Stimulated activated CD4-positive, alpha-beta T cell treated with anti-CD3 and anti-CD28 coated beads, Interleukin-2, amount 100 ng/mL, for 48 hours (primary cell): ENCODE data around the gene FBXO17.
A peak's percentile ranks its signal among the peaks of the same experiment; 100 is the strongest.
"Not testable (repeated sequence)": the region's sequence is repeated elsewhere in the genome, so short reads cannot be mapped to it uniquely, and the experiment has no call there.

ENCODE experiments used
- DNase-seq, 2 donors: peaks; one replicate each; pipeline ENCODE4 v3.0.0-alpha.2; 2020

FBXO17 gene

GRCh38 chr19:38979812-38980211 lies 4.3 kb upstream of the FBXO17 start:
- DNase-seq, result no peak

DNA sequence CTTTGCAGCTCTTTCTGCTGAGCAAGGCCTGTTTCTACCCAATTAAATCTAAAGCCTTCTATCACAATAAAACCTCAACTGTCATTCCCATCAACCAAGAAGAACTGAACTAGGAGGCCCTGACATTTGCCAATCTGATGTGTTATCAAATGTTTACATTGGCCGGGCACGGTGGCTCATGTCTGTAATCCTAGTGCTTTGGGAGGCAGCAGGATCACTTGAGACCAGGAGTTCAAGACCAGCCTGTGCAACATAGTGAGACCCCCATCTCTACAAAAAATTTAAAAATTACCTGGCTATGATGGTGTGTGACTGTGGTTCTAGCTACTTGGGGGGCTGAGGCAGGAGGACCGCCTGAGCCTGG lies 2.8 kb upstream of the FBXO17 start:
- DNase-seq, result no peak

- DNase-seq, result peak; percentile 48 to 52
Measured at GRCh38 chr19:38977445-38978325, 2.1 kb upstream of the FBXO17 start.

DNA sequence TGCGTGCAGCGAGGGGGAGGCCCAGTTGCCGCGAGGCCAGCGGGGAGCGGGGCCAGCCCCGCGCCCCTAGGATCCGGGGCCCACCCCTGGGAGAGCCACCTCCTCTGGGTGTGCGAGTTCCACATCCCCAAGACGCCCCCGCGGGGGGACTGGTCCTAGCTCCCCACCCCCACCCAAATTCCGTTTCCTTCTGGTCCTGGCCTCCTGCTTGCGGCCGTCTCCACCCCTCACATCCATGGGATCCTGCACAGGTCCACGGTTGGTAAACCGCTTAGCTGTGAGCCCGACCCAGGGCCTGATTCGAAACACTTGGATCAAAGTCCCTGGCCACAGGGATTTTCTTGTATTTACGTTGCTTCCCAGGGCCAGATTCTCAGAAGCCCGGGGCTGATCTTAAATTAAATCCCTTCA lies 324 bp upstream of the FBXO17 start:
- DNase-seq, result no peak

- no peak for DNase-seq
Measured at GRCh38 chr19:38974624-38975213, 823 bp downstream of the FBXO17 start.

DNA sequence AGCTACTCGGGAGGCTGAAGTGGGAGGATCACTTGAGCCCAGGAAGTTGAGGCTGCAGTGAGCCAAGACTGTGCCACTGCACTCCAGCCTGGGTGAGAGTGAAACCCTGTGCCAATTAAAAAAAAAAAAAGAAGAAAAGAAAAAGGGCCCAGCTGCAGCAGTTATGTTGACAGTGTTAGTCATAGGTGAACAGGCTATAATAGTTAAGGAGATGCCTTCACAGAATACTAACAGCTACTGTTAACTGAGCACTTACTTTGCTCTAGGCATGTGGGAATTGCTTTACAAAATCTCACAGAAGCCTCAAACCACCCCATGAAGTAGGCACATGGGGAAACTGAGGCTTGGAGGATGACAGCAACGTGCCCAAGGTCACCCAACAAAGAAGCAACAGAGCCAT lies 3.9 kb downstream of the FBXO17 start:
- DNase-seq, result no peak

GRCh38 chr19:38970664-38971532 lies 4.6 kb downstream of the FBXO17 start:
- DNase-seq, result no peak

- DNase-seq, result not testable (repeated sequence)
Measured at GRCh38 chr19:38966149-38966548, 9.4 kb downstream of the FBXO17 start.

DNA sequence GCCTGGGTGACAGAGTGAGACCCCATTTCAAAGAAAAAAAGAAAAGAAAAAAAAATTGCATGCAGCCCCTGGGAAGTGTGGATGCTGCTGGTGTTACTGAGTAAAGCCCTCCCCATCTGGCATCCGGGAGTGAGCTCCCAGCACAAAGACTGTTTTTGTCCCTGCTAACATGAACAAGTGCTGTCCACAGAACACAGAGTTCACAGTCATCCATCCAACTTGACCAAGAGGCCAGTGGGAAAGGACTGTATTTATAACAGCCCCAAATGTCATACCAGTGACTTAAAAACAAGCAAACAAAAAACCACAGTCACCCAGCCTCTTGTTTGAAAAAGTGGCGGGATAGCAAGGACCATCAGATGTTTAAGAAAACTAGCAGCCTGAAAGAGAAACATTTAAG lies 10.8 kb downstream of the FBXO17 start:
- DNase-seq, result no peak

DNA sequence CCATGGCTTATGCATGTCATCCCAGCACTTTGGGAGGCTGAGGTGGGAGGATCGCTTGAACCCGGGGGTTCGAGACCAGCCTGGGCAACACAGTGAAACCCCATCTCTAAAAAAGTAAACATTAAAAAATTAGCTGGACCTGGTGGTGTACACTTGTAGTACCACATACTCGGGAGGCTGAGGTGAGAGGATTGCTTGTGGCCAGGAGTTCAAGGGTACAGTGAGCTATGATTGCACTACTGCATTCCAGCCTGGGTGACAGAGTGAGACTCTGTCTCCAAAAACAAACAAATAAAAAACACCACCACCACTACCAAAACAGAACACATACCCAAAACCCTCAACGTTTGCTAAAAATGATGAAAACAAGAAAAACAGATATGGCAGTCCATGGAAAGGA lies 15.9 kb downstream of the FBXO17 start:
- DNase-seq, result no peak

- no peak for DNase-seq
Measured at GRCh38 chr19:38958301-38958700, 17.2 kb downstream of the FBXO17 start.

DNA sequence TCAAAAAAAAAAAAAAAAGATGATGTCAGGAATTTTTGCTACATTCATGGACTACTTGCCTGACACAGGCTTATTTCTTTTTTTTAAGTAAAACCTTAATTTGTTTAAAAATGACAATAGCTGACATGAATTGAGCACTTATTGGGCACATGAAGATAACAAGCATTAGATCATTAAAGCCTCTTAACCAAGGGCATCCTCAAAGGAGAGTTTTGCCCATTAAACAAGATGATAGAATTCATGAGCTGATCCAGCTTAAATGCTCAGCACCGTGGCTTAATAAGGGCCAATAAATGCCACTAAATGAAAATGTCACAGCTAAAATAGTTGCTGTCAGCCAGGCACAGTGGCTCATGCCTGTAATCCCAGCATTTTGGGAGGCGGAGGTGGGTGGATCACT lies 19.3 kb downstream of the FBXO17 start:
- DNase-seq, result no peak

DNA sequence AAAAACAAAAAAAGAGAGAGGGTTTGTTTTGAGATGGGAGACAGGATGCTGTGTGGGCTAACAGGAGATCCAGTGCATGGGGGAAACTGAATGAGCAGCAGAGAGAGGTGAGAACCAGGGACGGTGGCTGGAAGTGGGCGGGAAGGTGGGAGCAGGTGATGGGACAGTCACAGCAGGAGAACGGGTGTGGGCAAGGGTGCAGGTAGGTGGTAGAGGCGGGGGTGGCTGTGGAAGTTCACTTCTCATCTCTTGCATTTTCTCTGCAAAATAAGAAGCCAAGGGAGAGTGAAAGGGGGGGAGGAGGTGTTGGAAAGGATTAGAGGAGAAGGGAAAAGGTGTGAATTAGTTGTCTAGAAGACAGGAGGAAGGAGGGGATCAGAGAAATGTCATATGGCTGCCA lies 21.9 kb downstream of the FBXO17 start:
- DNase-seq, result no peak

- no peak for DNase-seq
Measured at GRCh38 chr19:38952395-38953165, 23.0 kb downstream of the FBXO17 start.

DNA sequence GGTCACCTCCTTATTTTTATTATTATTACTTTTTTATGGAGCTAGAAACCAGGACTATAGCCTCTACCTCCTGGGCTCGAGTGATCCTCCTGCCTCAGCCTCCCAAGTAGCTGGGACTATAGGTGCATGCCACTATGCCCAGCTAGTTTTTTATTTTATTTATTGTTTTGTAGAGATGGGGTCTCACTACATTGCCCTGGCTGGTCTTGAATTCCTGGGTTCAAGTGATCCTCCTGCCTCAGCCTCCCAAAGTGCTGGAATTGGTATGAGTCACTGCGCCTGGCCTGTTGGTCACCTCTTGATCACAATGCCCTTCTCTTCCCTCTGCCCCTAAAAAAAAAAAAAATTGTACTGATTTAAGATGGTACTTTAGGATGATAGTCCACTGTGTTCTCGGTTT lies 24.4 kb downstream of the FBXO17 start:
- DNase-seq, result no peak

GRCh38 chr19:38949580-38950367 lies 25.8 kb downstream of the FBXO17 start:
- peak; percentile 69 to 87 for DNase-seq

- no peak for DNase-seq
Measured at GRCh38 chr19:38946229-38947010, 29.1 kb downstream of the FBXO17 start.

GRCh38 chr19:38945562-38946228 lies 29.8 kb downstream of the FBXO17 start:
- DNase-seq, result no peak

GRCh38 chr19:38944981-38945506 lies 30.5 kb downstream of the FBXO17 start:
- DNase-seq, result no peak

- DNase-seq, result no peak
Measured at GRCh38 chr19:38942471-38943181, 32.9 kb downstream of the FBXO17 start.
